GM23338 (cell line): Measurements from ENCODE around the gene ATG9A. TPM values are rescaled to one million over a fixed set of nuclear protein-coding genes. Genes with fewer than 3 reads are reported as not detected.
A peak's percentile ranks its signal among the peaks of the same experiment; 100 is the strongest.

ENCODE experiments used
- ATAC-seq: fragments of 200-7000 bp; cut with Tn5 transposase; 3 replicates; pipeline ENCODE4 v1.9.1; 2020
- DNase-seq: peaks from one replicate; pipeline ENCODE4 v3.0.0-alpha.2; 2015; ENCODE audit warnings: low spot score
- H2AFZ ChIP-seq: fragments of 200-600 bp; sonication (generic); 2 replicates; pipeline ENCODE4 v1.8.0; 2016; ENCODE audit warnings: antibody characterized with exemption, mild to moderate bottlenecking, moderate library complexity
- H3F3A ChIP-seq: fragments of 200-600 bp; sonication (generic); replicated peaks from 2 replicates; pipeline ENCODE4 v1.8.0; 2017; ENCODE audit warnings: antibody characterized with exemption, mixed run types, low read depth
- H3K27ac ChIP-seq: fragments of 200-600 bp; sonication (generic); 2 replicates; pipeline ENCODE4 v1.6.1; 2016; ENCODE audit warnings: low read depth
- H3K27me3 ChIP-seq: fragments of 200-600 bp; sonication (generic); 2 replicates; pipeline ENCODE4 v1.8.0; 2016; ENCODE audit warnings: mild to moderate bottlenecking, mixed run types, moderate library complexity; ENCODE audit not compliant: insufficient read depth
- H3K36me3 ChIP-seq: fragments of 200-600 bp; sonication (generic); 2 replicates; pipeline ENCODE4 v1.8.0; 2016; ENCODE audit warnings: mild to moderate bottlenecking; ENCODE audit not compliant: insufficient read depth
- H3K4me1 ChIP-seq: fragments of 200-600 bp; sonication (generic); 2 replicates; pipeline ENCODE4 v1.8.0; 2016; ENCODE audit warnings: mild to moderate bottlenecking, moderate library complexity; ENCODE audit not compliant: insufficient read depth
- H3K4me2 ChIP-seq: fragments of 200-600 bp; sonication (generic); 2 replicates; pipeline ENCODE4 v1.7.1; 2017; ENCODE audit warnings: mixed run types
- H3K4me3 ChIP-seq: fragments of 200-600 bp; sonication (generic); 2 replicates; pipeline ENCODE4 v1.6.1; 2016; ENCODE audit warnings: mixed run types
- H3K79me2 ChIP-seq: fragments of 200-600 bp; sonication (generic); replicated peaks from 2 replicates; pipeline ENCODE4 v1.8.0; 2017; ENCODE audit warnings: mild to moderate bottlenecking; ENCODE audit not compliant: insufficient read depth
- H3K9me2 ChIP-seq: fragments of 200-600 bp; sonication (generic); 2 replicates; pipeline ENCODE4 v1.8.0; 2017; ENCODE audit not compliant: insufficient read depth
- H4K20me1 ChIP-seq: fragments of 200-600 bp; sonication (generic); replicated peaks from 2 replicates; pipeline ENCODE4 v1.8.0; 2017; ENCODE audit warnings: mild to moderate bottlenecking; ENCODE audit not compliant: insufficient read depth
- H3K27ac Mint-ChIP-seq: 2 replicates; pipeline ENCODE4 v1.8.0; 2020; ENCODE audit warnings: inconsistent platforms, mild to moderate bottlenecking, moderate library complexity, mixed read lengths
- H3K27me3 Mint-ChIP-seq: 3 replicates; pipeline ENCODE4 v1.8.0; 2022; ENCODE audit warnings: low read depth, mild to moderate bottlenecking, moderate library complexity, mixed read lengths, inconsistent platforms; ENCODE audit not compliant: insufficient read depth, poor library complexity
- H3K36me3 Mint-ChIP-seq: 3 replicates; pipeline ENCODE4 v1.8.0; 2021; ENCODE audit warnings: low read depth, mild to moderate bottlenecking, inconsistent platforms, moderate library complexity, mixed read lengths
- H3K4me1 Mint-ChIP-seq: 3 replicates; pipeline ENCODE4 v1.8.0; 2020; ENCODE audit warnings: mild to moderate bottlenecking, inconsistent platforms, mixed read lengths
- H3K4me3 Mint-ChIP-seq: 3 replicates; pipeline ENCODE4 v1.8.0; 2021; ENCODE audit warnings: moderate library complexity, mild to moderate bottlenecking, inconsistent platforms, mixed read lengths
- H3K9me3 Mint-ChIP-seq: 3 replicates; pipeline ENCODE4 v1.8.0; 2020; ENCODE audit warnings: moderate library complexity, mild to moderate bottlenecking, inconsistent platforms, mixed read lengths
- CREB1 ChIP-seq: fragments of 250-450 bp; sonication (Bioruptor Pico); IDR thresholded peaks from 2 replicates; pipeline ENCODE4 v1.5.0; 2020; ENCODE audit warnings: low read depth, mild to moderate bottlenecking, moderate library complexity
- CTCF ChIP-seq, 2 experiments: fragments of 200-600 bp in 1 of 2; sonication (generic) in 1 of 2; conservative IDR thresholded peaks; 2 replicates each; pipeline versions ENCODE4 v1.5.1 to v1.6.1; 2016 to 2017; ENCODE audit warnings: antibody characterized with exemption in 2 of 2, low read depth in 2 of 2, mild to moderate bottlenecking in 2 of 2, moderate library complexity in 1 of 2
- ETS1 ChIP-seq: IDR thresholded peaks from 2 replicates; pipeline ENCODE4 v1.6.1; 2016; ENCODE audit warnings: antibody characterized with exemption
- EZH2 ChIP-seq: fragments of 200-600 bp; sonication (generic); IDR thresholded peaks from one replicate; pipeline ENCODE4 v1.8.0; 2017; ENCODE audit warnings: antibody characterized with exemption, mild to moderate bottlenecking, low read depth; ENCODE audit not compliant: unreplicated experiment
- EZH2phosphoT487 ChIP-seq: fragments of 200-600 bp; sonication (generic); IDR thresholded peaks from one replicate; pipeline ENCODE4 v1.8.1; 2018; ENCODE audit warnings: antibody characterized with exemption; ENCODE audit not compliant: unreplicated experiment
- JUNB ChIP-seq: IDR thresholded peaks from one replicate; pipeline ENCODE4 v1.6.1; 2016; ENCODE audit warnings: antibody characterized with exemption; ENCODE audit not compliant: unreplicated experiment
- NANOG ChIP-seq: IDR thresholded peaks from 2 replicates; pipeline ENCODE4 v1.6.1; 2016; ENCODE audit warnings: antibody characterized with exemption, borderline replicate concordance
- POLR2AphosphoS5 ChIP-seq: IDR thresholded peaks from 2 replicates; pipeline ENCODE4 v1.6.1; 2016; ENCODE audit warnings: antibody characterized with exemption, low read depth
- REST ChIP-seq: IDR thresholded peaks from one replicate; pipeline ENCODE4 v1.6.1; 2018; ENCODE audit warnings: antibody characterized with exemption; ENCODE audit not compliant: unreplicated experiment
- STAT1 ChIP-seq: IDR thresholded peaks from one replicate; pipeline ENCODE4 v1.6.1; 2016; ENCODE audit warnings: antibody characterized with exemption; ENCODE audit not compliant: unreplicated experiment
- ZNF114 ChIP-seq: fragments of 250-450 bp; sonication (Bioruptor Pico); IDR thresholded peaks from 2 replicates; pipeline ENCODE4 v1.5.0; 2020; ENCODE audit warnings: mild to moderate bottlenecking, moderate library complexity
- ZNF331 ChIP-seq: fragments of 250-450 bp; sonication (Bioruptor Pico); IDR thresholded peaks from 2 replicates; pipeline ENCODE4 v1.5.0; 2020; ENCODE audit warnings: low read depth, mild to moderate bottlenecking, moderate library complexity
- polyA plus RNA-seq: library from polyadenylated mRNA; unstranded; fragments of >200 nt; fragmentation: Nextera tagmentation; extraction: Ambion mirVana; gene quantifications from 2 replicates; pipeline ENCODE4 v1.2.1, GENCODE V29; 2016
- total RNA-seq: library from RNA; depleted of rRNA; stranded (reverse); fragments of >200 nt; shearing (Covaris generic); gene quantifications from 2 replicates; pipeline ENCODE4 v1.2.3, GENCODE V29; 2014

Gene ATG9A
- total and polyA plus RNA-seq, 2 experiments from 2014 or later, result 20.7 to 54.2 TPM

- TF ChIP-seq JUNB (no peak), EZH2 (no peak), NANOG (no peak), EZH2phosphoT487 (no peak), ZNF114 (CRISPR knock-in tag) (no peak), REST (no peak), ETS1 (no peak), CTCF (conservative IDR thresholded peaks at IDR 0.05; ENCODE audit: low read depth in 2 of 2) (no peak), POLR2AphosphoS5 (no peak), ZNF331 (CRISPR knock-in tag) (no peak)
Observed at GRCh38 chr2:219252084-219252483, 22.6 kb upstream of the ATG9A start (continued).

- H3K4me3 ChIP-seq, result no peak overlapping the region
- no peak for TF ChIP-seq CTCF (conservative IDR thresholded peaks at IDR 0.05; ENCODE audit: low read depth in 2 of 2)
- TF ChIP-seq STAT1, result no peak
- TF ChIP-seq JUNB, result no peak
- TF ChIP-seq EZH2phosphoT487, result no peak
- no peak for TF ChIP-seq EZH2
- no peak for TF ChIP-seq REST
- TF ChIP-seq CREB1 (CRISPR knock-in tag), result no peak
- TF ChIP-seq POLR2AphosphoS5, result no peak
- TF ChIP-seq NANOG, result no peak
- no peak for TF ChIP-seq ZNF114 (CRISPR knock-in tag)
- H3K79me2 ChIP-seq, result no peaks in the 10 kb centered on the region
- no peaks in the 10 kb centered on the region for H3K9me2 ChIP-seq
- peaks cover 7% of the 10 kb centered on the region; the same call in 1 of the 2 replicates for H3K4me1 ChIP-seq
- H3K27ac ChIP-seq, result no peak overlapping the region
- ATAC-seq (no peak), DNase-seq (no peak)
- Mint-ChIP-seq H3K27ac (no peak overlapping the region), H3K4me3 (peak overlapping the region; percentile 85), H3K36me3 (peaks cover 44% of the 10 kb centered on the region), H3K9me3 (no peaks in the 10 kb centered on the region), H3K27me3 (peaks cover 40% of the 10 kb centered on the region), H3K4me1 (peaks cover 44% of the 10 kb centered on the region)
- no peaks in the 10 kb centered on the region; the same call in 1 of the 2 replicates for H3F3A ChIP-seq
- peaks cover 3% of the 10 kb centered on the region; the same call in 1 of the 2 replicates for H3K36me3 ChIP-seq
- no peak overlapping the region for H2AFZ ChIP-seq
- 0 out of 2 replicates have a peak overlapping the region, but pooled peaks have one; percentile 96 for H3K4me2 ChIP-seq
- no peaks in the 10 kb centered on the region for H4K20me1 ChIP-seq
- H3K27me3 ChIP-seq, result peaks cover 43% of the 10 kb centered on the region
Observed at GRCh38 chr2:219251656-219252055, 22.2 kb upstream of the ATG9A start.
